Measurements from ENCODE around the gene PTGER2. TPM values are rescaled to one million over a fixed set of nuclear protein-coding genes. Genes with fewer than 3 reads are reported as not detected.

Gene PTGER2
- total and polyA plus RNA-seq, 4 donors = 2.0 to 20.6 (median 6.8) TPM

GRCh38 chr14:52366796-52367315 lies 52.7 kb downstream of the PTGER2 start:
- no peaks in the 10 kb centered on the region for H3K9me3 ChIP-seq (ENCODE audit: control insufficient read depth in 4 of 4, insufficient read depth in 3 of 4, low read length in 3 of 4)
- peaks cover 0 to 42% (median 6%) of the 10 kb centered on the region in 5 donors for H3K4me1 ChIP-seq (ENCODE audit: control insufficient read depth in 5 of 5, insufficient read depth in 5 of 5, low read length in 5 of 5)
- WGBS, 2 donors = 63 to 86% methylated on average over 3 of the region's 3 CpGs
- no peak for TF ChIP-seq CTCF (IDR thresholded peaks at IDR 0.05; ENCODE audit: control extremely low read depth, extremely low read depth)
- no peaks in the 10 kb centered on the region for H3K27me3 ChIP-seq (ENCODE audit: control insufficient read depth in 3 of 3, insufficient read depth in 3 of 3, low read length in 2 of 3)
- H3K27ac ChIP-seq (ENCODE audit: low read depth in 1 of 2, low read length in 1 of 2) = no peak overlapping the region
- ATAC-seq (ENCODE audit: insufficient read depth, low FRiP score) (no peak), DNase-seq (no peak)
- no peaks in the 10 kb centered on the region for H3K36me3 ChIP-seq (ENCODE audit: control insufficient read depth in 4 of 4, insufficient read depth in 4 of 4, low read length in 4 of 4)
- H3K9ac ChIP-seq (ENCODE audit: insufficient read depth in 1 of 2, low read length in 2 of 2) = no peak overlapping the region
- no peak overlapping the region for H3K4me3 ChIP-seq

GRCh38 chr14:52369305-52369801 lies 55.2 kb downstream of the PTGER2 start:
- H3K9ac ChIP-seq (ENCODE audit: insufficient read depth in 1 of 2, low read length in 2 of 2) = no peak overlapping the region
- H3K27me3 ChIP-seq (ENCODE audit: control insufficient read depth in 3 of 3, insufficient read depth in 3 of 3, low read length in 2 of 3) = no peaks in the 10 kb centered on the region
- H3K4me3 ChIP-seq = no peak overlapping the region
- WGBS, 2 donors = 79 to 84% methylated on average over 3 of the region's 3 CpGs
- peaks cover 0 to 22% (median 0%) of the 10 kb centered on the region in 5 donors for H3K4me1 ChIP-seq (ENCODE audit: control insufficient read depth in 5 of 5, insufficient read depth in 5 of 5, low read length in 5 of 5)
- ATAC-seq (ENCODE audit: insufficient read depth, low FRiP score) (peak; percentile 19), DNase-seq (peak; percentile 61 to 93 (median 86))
- H3K27ac ChIP-seq (ENCODE audit: low read depth in 1 of 2, low read length in 1 of 2) = peak overlapping the region in 1 of 2 donors; percentile 56
- TF ChIP-seq CTCF (IDR thresholded peaks at IDR 0.05; ENCODE audit: control extremely low read depth, extremely low read depth) = no peak
- no peaks in the 10 kb centered on the region for H3K9me3 ChIP-seq (ENCODE audit: control insufficient read depth in 4 of 4, insufficient read depth in 3 of 4, low read length in 3 of 4)
- no peaks in the 10 kb centered on the region for H3K36me3 ChIP-seq (ENCODE audit: control insufficient read depth in 4 of 4, insufficient read depth in 4 of 4, low read length in 4 of 4)

GRCh38 chr14:52370406-52370935 lies 56.4 kb downstream of the PTGER2 start:
- H3K4me3 ChIP-seq = no peak overlapping the region
- H3K36me3 ChIP-seq (ENCODE audit: control insufficient read depth in 4 of 4, insufficient read depth in 4 of 4, low read length in 4 of 4) = no peaks in the 10 kb centered on the region
- no peak for TF ChIP-seq CTCF (IDR thresholded peaks at IDR 0.05; ENCODE audit: control extremely low read depth, extremely low read depth)
- ATAC-seq (ENCODE audit: insufficient read depth, low FRiP score) (no peak), DNase-seq (no peak)
- no peaks in the 10 kb centered on the region for H3K9me3 ChIP-seq (ENCODE audit: control insufficient read depth in 4 of 4, insufficient read depth in 3 of 4, low read length in 3 of 4)
- no peak overlapping the region for H3K9ac ChIP-seq (ENCODE audit: insufficient read depth in 1 of 2, low read length in 2 of 2)
- peaks cover 0 to 12% (median 0%) of the 10 kb centered on the region in 5 donors for H3K4me1 ChIP-seq (ENCODE audit: control insufficient read depth in 5 of 5, insufficient read depth in 5 of 5, low read length in 5 of 5)
- WGBS, 2 donors = 87 to 92% methylated on average over 4 of the region's 4 CpGs
- H3K27me3 ChIP-seq (ENCODE audit: control insufficient read depth in 3 of 3, insufficient read depth in 3 of 3, low read length in 2 of 3) = no peaks in the 10 kb centered on the region
- no peak overlapping the region for H3K27ac ChIP-seq (ENCODE audit: low read depth in 1 of 2, low read length in 1 of 2)

Data from lung (tissue), 12 donors.